Measurements from ENCODE around the gene DMAP1. TPM values are rescaled to one million over a fixed set of nuclear protein-coding genes. Genes with fewer than 3 reads are reported as not detected.

DMAP1 gene
- total and polyA plus RNA-seq, 9 of the 15 experiments (the other 6 are each of a cell fraction or from before 2014, with no cell fraction given) = 1.5 to 51.2 (median 30.3) TPM

- no peak for ATAC-seq
- BruUV-seq (replicated peaks) = no TSS peak
- TF ChIP-seq ZNF134 (CRISPR knock-in tag; conservative IDR thresholded peaks at IDR 0.05) = no peak
- CTCF ChIA-PET (ENCODE audit: low intra/inter-chr PET ratio) = no interaction called here
- H4K20me1 ChIP-seq (replicated peaks; ENCODE audit: control insufficient read depth, insufficient read depth, low read length) = no peaks in the 10 kb centered on the region; the same call in 1 of the 2 replicates
- H3K9ac ChIP-seq (ENCODE audit: insufficient read depth in 1 of 2, low read depth in 2 of 2, low read length in 2 of 2) = peak overlapping the region in 1 of 2 experiments; percentile 37; a peak in 1 of 4 replicates
- peaks cover 6% of the 10 kb centered on the region for H3K9me1 ChIP-seq (ENCODE audit: control insufficient read depth, insufficient read depth, low read length)
- in situ Hi-C loops (cut with MboI) = no loop called here
- no peak for FAIRE-seq
- no peak overlapping the region for H3K4me3 ChIP-seq
- POLR2A ChIA-PET = interaction anchor here (1.0 to 1.6 kb wide), 3 partner anchors 11 to 25 kb away, joined by 5 read pairs; no protein-coding TSS in a partner anchor
- no peaks in the 10 kb centered on the region for H3K79me2 ChIP-seq (ENCODE audit: control insufficient read depth, insufficient read depth, low read length)
- no peaks in the 10 kb centered on the region for H3K27me3 ChIP-seq (ENCODE audit: control insufficient read depth in 2 of 2, insufficient read depth in 2 of 2, low read length in 2 of 2)
- no peak overlapping the region for H3K27ac ChIP-seq (ENCODE audit: extremely low read depth, low read depth, low read length)
- H3K4me1 ChIP-seq (replicated peaks in 1 of 2; ENCODE audit: control insufficient read depth in 2 of 2, insufficient read depth in 2 of 2, low read length in 2 of 2) = peaks cover 4 to 16% of the 10 kb centered on the region in 2 experiments; a peak in 4 of 5 replicates
- H2AFZ ChIP-seq (ENCODE audit: low read depth, low read length) = no peak overlapping the region
- no peaks in the 10 kb centered on the region for H3K9me3 ChIP-seq (replicated peaks; ENCODE audit: control insufficient read depth, insufficient read depth, low read depth, low read length)
- no peak overlapping the region for H3K4me2 ChIP-seq (ENCODE audit: insufficient read depth, low read length)
- no peak for DNase-seq (ENCODE audit: extremely low read depth in 1 of 4, low spot score in 3 of 4)
- WGBS (ENCODE audit: insufficient coverage, low coverage, missing lambda C conversion rate) = 62% methylated on average over 4 of the region's 4 CpGs
- peaks cover 3% of the 10 kb centered on the region; the same call in 1 of the 3 replicates for H3K36me3 ChIP-seq (ENCODE audit: control insufficient read depth, insufficient read depth, low read length)
- intact Hi-C loops (cut with micrococcal nuclease) = no loop called here
Observed at GRCh38 chr1:44262816-44263567, 49.7 kb downstream of the DMAP1 start.

- no peaks in the 10 kb centered on the region for H3K79me2 ChIP-seq (ENCODE audit: control insufficient read depth, insufficient read depth, low read length)
- WGBS (ENCODE audit: insufficient coverage, low coverage, missing lambda C conversion rate) = 88% methylated on average over 9 of the region's 9 CpGs
- CTCF ChIA-PET (ENCODE audit: low intra/inter-chr PET ratio) = no interaction called here
- no peak for TF ChIP-seq ZNF24 (IDR thresholded peaks at IDR 0.05)
- no peak for TF ChIP-seq PRMT5 (CRISPR knock-in tag; IDR thresholded peaks at IDR 0.05)
- TF ChIP-seq NFIC (IDR thresholded peaks at IDR 0.05) = no peak
- no peak for TF ChIP-seq ESRRB (CRISPR knock-in tag; IDR thresholded peaks at IDR 0.05; ENCODE audit: borderline replicate concordance)
- TF ChIP-seq MEIS2 (IDR thresholded peaks at IDR 0.05; ENCODE audit: partially characterized antibody) = no peak
- no peak for TF ChIP-seq HINFP (tag; conservative IDR thresholded peaks at IDR 0.05; ENCODE audit: low read depth)
- TF ChIP-seq CTBP1 (IDR thresholded peaks at IDR 0.05; ENCODE audit: borderline replicate concordance) = no peak
- ATAC-seq (peak; percentile 38; the same call in 2 of the 3 replicates), FAIRE-seq (no peak), DNase-seq (ENCODE audit: extremely low read depth in 1 of 4, low spot score in 3 of 4) (no peak)
- no TSS peak for BruUV-seq (replicated peaks)
- POLR2A ChIA-PET = interaction anchor here (0.5 to 1.6 kb wide), 5 partner anchors 13 to 458 kb away, joined by 3 to 5 read pairs (median 3); no protein-coding TSS in a partner anchor
- no peak overlapping the region for H3K4me3 ChIP-seq
- no peak overlapping the region for H3K27ac ChIP-seq (ENCODE audit: extremely low read depth, low read depth, low read length)
- peaks cover 6% of the 10 kb centered on the region for H3K9me1 ChIP-seq (ENCODE audit: control insufficient read depth, insufficient read depth, low read length)
- no peak overlapping the region for H2AFZ ChIP-seq (ENCODE audit: low read depth, low read length)
- no peak overlapping the region for H3K9ac ChIP-seq (ENCODE audit: insufficient read depth in 1 of 2, low read depth in 2 of 2, low read length in 2 of 2)
- in situ Hi-C loops (cut with MboI) = no loop called here
- no peaks in the 10 kb centered on the region; the same call in 1 of the 2 replicates for H4K20me1 ChIP-seq (replicated peaks; ENCODE audit: control insufficient read depth, insufficient read depth, low read length)
- no peaks in the 10 kb centered on the region for H3K9me3 ChIP-seq (replicated peaks; ENCODE audit: control insufficient read depth, insufficient read depth, low read depth, low read length)
- peaks cover 5 to 16% of the 10 kb centered on the region in 2 experiments; a peak in 4 of 5 replicates for H3K4me1 ChIP-seq (replicated peaks in 1 of 2; ENCODE audit: control insufficient read depth in 2 of 2, insufficient read depth in 2 of 2, low read length in 2 of 2)
- intact Hi-C loops (cut with micrococcal nuclease) = no loop called here
- H3K36me3 ChIP-seq (ENCODE audit: control insufficient read depth, insufficient read depth, low read length) = no peaks in the 10 kb centered on the region
- H3K27me3 ChIP-seq (ENCODE audit: control insufficient read depth in 2 of 2, insufficient read depth in 2 of 2, low read length in 2 of 2) = no peaks in the 10 kb centered on the region
- H3K4me2 ChIP-seq (ENCODE audit: insufficient read depth, low read length) = no peak overlapping the region
Observed at GRCh38 chr1:44263568-44264450, 50.5 kb downstream of the DMAP1 start.

Data from K562 (cell line).